GM18526 (cell line): ENCODE data around the gene TBCE.

Experiments used
- POLR2A ChIP-seq: IDR thresholded peaks from 3 replicates; pipeline ENCODE4 v1.6.1; 2011; ENCODE audit not compliant: insufficient read length; ENCODE audit errors: extremely low read depth

Gene TBCE

DNA sequence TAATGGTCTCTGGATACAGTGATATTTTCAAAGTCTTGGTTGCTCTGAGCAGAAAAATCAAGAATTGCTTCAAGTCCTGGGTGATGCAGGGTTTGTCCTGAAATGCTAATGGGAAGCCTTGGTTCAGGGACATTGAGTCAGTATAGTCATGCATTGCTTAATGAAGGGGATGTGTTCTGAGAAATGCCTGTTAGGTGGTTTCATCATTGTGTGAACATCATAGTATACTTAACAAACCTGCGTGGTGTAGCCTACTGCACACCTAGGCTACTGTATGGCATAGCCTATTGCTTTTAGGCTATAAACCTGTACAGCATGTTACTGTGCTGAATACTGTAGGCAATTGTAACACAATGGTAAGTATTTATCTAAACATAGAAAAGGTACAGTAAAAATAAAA lies 36.4 kb downstream of the TBCE start:
- TF ChIP-seq POLR2A: no peak

GRCh38 chr1:235404190-235404589 lies 37.0 kb downstream of the TBCE start:
- TF ChIP-seq POLR2A: no peak

- TF ChIP-seq POLR2A: no peak
These were observed 40.2 kb downstream of the TBCE start for GRCh38 chr1:235407419-235407818.

GRCh38 chr1:235408503-235408960 lies 41.3 kb downstream of the TBCE start:
- no peak for TF ChIP-seq POLR2A

DNA sequence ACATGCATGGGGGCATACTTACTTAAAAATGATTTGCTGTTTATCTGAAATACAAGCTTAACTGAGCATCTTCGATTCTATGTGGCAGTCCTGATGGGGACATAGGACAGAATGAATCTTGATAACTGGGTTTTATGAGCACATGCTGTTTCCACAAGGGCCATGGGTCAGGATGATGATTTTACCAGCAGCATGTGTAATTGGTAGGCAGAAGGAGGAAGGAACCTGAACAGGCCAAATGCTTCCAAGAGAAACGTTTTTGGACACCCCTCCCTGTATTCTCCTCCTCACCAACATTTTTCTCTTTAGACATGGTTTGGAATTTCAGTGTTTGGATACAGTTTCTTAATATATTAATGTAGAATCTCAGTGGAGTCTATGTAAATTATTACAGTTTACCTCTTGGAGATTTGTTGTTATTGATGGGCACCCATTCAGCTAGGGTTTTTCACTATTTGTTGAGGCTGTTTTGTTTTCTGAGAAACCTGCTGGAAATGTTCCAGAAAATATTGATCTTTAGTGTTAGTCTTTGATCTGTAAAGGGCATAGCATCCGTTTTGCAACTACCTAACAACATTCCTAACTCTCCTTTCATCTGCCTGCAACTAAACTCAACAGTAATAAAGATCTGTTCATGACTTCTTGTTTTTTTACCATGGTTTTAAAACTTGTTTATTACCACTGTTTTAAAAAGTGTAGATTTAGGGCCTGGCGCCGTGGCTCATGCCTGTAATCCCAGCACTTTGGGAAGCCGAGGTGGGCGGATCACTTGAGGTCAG lies 42.0 kb downstream of the TBCE start:
- TF ChIP-seq POLR2A: no peak

DNA sequence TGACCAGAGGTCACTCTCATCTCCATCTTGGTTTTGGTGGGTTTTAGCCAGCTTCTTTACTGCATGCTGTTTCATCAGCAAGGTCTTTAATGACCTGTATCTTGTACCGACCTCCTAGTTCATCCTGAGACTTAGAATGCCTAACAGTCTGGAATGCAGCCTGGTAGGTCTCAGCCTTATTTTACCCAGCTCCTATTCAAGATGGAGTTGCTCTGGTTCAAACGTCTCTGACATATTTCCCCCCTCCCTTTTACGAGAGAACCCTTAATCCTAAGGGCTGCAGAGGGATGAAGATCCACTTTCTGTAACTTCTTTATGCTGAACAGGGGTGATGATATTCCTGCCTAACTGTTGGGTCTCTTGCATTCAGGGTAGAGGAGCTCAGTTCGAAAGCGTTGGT lies 43.2 kb downstream of the TBCE start:
- no peak for TF ChIP-seq POLR2A

DNA sequence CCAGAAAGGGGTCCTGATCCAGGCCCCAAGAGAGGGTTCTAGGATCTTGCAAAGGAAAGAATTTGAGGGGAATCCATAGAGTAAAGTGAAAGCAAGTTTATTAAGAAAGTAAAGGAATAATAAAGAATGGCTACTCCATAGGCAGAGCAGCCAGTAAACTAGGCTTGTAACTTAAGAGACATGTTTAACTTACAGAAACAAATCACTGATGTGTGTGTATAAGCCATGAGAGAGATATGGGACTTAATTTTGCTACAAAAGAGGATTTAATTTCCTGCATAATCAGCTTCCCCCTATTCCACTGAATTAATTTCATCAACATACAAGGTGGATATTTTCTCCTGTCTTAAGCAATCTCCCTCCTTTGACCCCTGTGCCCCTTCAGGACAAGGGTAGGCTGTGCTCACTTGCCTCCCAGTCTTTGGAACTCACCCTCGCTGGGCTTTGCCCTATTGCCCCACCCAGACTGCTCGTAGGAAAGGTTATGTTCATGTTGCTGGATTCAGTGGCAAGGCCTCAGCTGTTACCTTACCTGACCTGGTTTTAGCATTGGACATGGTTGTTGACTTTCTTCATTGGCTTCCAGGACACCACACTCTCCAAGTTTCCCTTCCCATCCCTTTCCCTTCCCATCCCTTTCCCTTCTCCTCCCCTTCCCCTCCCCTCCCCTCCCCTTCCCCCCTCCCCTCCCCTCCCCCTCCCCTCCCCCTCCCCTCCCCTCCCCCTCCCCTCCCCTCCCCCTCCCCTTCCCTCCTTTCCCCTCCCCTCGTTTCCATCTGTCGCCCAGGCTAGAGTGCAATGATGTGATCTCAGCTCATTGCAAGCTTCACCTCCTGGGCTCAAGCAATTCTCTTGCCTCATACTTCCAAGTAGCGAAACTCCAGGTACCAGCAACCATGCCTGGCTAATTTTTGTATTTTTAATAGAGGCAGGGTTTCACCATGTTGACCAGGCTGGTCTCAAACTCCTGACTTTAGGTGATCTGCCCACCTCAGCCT lies 44.6 kb downstream of the TBCE start:
- no peak for TF ChIP-seq POLR2A

GRCh38 chr1:235415008-235415904 lies 48.0 kb downstream of the TBCE start:
- TF ChIP-seq POLR2A: no peak

DNA sequence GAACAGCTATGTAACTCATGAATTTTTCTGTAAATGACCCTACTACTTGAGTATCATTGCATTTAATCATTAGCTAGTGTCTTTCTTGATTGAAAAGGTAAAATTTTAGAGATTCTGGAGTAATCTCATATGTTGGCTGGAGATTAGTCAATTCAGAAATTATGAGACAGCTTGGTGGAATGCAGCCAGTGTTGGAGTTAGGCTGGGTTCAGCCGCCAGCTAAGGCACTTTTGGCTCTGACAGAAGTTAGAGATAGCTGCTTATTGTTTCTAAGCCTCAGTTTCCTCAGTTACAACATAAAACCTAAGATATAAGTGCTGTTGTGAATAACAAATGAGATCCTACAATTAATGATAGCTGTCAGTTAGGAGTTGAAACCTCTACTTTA lies 49.4 kb downstream of the TBCE start:
- no peak for TF ChIP-seq POLR2A

- TF ChIP-seq POLR2A: no peak
These were observed 50.0 kb downstream of the TBCE start for GRCh38 chr1:235417086-235417697.

- no peak for TF ChIP-seq POLR2A
These were observed 54.5 kb downstream of the TBCE start for GRCh38 chr1:235421751-235422150.

- no peak for TF ChIP-seq POLR2A
These were observed 56.0 kb downstream of the TBCE start for GRCh38 chr1:235423214-235423652.

DNA sequence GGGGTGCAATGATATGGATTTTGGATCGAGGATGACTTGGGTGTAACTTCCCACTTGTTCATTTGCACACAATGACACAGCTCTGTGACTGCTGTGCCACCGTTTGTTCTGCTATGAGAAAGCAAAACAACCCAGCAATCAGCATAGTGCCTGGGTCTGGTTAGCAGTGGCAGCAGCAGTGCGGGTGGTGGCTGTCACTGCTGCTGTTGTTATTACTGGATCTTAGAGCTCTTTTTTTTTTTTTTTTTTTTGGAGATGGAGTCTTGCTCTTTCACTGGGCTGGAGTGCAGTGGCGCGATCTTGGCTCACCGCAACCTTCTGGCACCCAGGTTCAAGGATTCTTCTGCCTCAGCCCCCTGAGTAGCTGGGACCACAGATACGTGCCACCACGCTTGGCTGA lies 56.9 kb downstream of the TBCE start:
- TF ChIP-seq POLR2A: no peak

GRCh38 chr1:235425357-235425756 lies 58.1 kb downstream of the TBCE start:
- TF ChIP-seq POLR2A: no peak
